Measurements from ENCODE around the gene ATM. TPM values are rescaled to one million over a fixed set of nuclear protein-coding genes. Genes with fewer than 3 reads are reported as not detected.

The ATM gene
- total RNA-seq, 2 donors from 2014 or later = 32.9 to 80.9 TPM

DNA sequence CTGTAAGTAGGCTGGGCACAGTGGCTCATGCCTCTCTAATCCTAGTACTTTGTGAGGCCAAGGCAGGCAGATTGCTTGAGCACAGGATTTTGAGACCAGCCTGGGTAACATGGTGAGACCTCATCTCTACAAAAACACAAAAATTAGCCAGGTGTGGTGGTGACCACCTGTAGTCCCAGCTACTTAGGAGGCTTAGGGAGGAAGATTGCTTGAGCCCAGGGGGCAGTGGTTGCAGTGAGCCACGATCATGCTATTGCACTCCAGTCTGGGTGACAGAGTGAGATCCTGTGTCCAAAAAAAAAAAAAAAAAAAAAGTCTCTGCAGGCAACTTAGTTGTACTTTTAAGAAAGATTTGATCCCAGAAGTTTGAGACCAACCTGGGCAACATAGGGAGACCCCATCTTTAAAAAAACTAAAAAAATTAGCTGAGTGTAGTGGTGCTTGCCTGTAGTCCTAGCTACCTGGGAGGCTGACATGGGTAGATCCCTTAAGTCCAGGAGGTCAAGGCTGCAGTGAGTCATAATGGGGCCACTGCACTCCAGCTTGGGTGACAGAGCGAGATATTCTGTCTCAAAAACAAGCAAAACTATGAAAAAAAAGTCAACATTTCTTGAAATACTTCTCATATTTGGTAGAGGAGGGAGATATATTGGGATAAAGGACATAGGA is 10.5 kb downstream of the ATM start:
- Histone ChIP-seq H3K36me3 (no peaks in the 10 kb centered on the region), H3K27me3 (replicated peaks; ENCODE audit: insufficient read depth) (no peaks in the 10 kb centered on the region), H3K27ac (no peak overlapping the region), H3K9me3 (no peaks in the 10 kb centered on the region), H3K4me1 (replicated peaks) (no peaks in the 10 kb centered on the region), H3K4me3 (no peak overlapping the region)
- 98% methylated on average over 2 of the region's 2 CpGs for WGBS
- DNase-seq (ENCODE audit: low spot score) = no peak
- intact Hi-C loops (cut with DNase I) = no loop called here
- TF ChIP-seq POLR2A (IDR thresholded peaks at IDR 0.05) (no peak), POLR2AphosphoS5 (IDR thresholded peaks at IDR 0.05) (no peak)
- TF ChIP-seq, protein P1, sequence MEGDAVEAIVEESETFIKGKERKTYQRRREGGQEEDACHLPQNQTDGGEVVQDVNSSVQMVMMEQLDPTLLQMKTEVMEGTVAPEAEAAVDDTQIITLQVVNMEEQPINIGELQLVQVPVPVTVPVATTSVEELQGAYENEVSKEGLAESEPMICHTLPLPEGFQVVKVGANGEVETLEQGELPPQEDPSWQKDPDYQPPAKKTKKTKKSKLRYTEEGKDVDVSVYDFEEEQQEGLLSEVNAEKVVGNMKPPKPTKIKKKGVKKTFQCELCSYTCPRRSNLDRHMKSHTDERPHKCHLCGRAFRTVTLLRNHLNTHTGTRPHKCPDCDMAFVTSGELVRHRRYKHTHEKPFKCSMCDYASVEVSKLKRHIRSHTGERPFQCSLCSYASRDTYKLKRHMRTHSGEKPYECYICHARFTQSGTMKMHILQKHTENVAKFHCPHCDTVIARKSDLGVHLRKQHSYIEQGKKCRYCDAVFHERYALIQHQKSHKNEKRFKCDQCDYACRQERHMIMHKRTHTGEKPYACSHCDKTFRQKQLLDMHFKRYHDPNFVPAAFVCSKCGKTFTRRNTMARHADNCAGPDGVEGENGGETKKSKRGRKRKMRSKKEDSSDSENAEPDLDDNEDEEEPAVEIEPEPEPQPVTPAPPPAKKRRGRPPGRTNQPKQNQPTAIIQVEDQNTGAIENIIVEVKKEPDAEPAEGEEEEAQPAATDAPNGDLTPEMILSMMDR (IDR thresholded peaks at IDR 0.05) = no peak

DNA sequence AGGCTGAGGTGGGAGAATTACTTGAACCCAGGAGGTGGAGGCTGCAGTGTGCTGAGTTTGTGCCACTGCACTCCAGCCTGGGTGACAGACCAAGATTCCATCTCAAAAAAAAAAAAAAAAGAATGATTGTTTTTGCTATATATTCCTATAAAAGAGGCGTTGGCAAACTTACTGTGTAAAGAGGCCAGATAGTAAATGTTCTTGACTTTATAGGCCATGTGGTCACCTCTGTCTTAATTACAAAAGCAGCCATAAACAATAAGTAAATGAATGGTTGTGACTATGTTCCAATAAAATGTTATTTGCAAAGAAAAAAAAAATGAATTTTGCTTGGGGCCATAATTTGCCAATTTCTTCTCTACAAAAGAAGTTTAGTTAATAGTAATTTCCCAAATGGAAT is 12.3 kb downstream of the ATM start:
- Histone ChIP-seq H3K36me3 (no peaks in the 10 kb centered on the region), H3K9me3 (no peaks in the 10 kb centered on the region), H3K4me1 (replicated peaks) (no peaks in the 10 kb centered on the region), H3K4me3 (no peak overlapping the region), H3K27ac (no peak overlapping the region), H3K27me3 (replicated peaks; ENCODE audit: insufficient read depth) (no peaks in the 10 kb centered on the region)
- WGBS = 44% methylated on average over 1 of the region's 1 CpG
- intact Hi-C loops (cut with DNase I) = no loop called here
- no peak for DNase-seq (ENCODE audit: low spot score)
- TF ChIP-seq POLR2A (IDR thresholded peaks at IDR 0.05) (no peak), POLR2AphosphoS5 (IDR thresholded peaks at IDR 0.05) (peak; percentile 43)
- TF ChIP-seq, protein P1 (IDR thresholded peaks at IDR 0.05) = no peak

DNA sequence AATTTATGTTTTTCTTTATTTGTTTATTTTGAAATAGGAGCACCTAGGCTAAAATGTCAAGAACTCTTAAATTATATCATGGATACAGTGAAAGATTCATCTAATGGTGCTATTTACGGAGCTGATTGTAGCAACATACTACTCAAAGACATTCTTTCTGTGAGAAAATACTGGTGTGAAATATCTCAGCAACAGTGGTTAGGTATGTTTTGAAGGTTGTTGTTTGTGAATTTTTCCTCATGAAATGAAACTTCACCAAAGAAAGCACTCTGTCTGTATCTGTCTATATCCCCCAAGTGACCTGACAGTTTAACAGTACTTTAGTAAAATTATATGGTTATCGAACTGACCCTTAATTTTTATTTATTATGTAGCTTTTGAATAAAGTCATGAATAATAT is 12.8 kb downstream of the ATM start:
- no peak for DNase-seq (ENCODE audit: low spot score)
- TF ChIP-seq POLR2AphosphoS5 (IDR thresholded peaks at IDR 0.05) (no peak), POLR2A (IDR thresholded peaks at IDR 0.05) (no peak)
- TF ChIP-seq, protein P1 (IDR thresholded peaks at IDR 0.05) = no peak
- intact Hi-C loops (cut with DNase I) = no loop called here
- Histone ChIP-seq H3K27ac (no peak overlapping the region), H3K4me1 (replicated peaks) (no peaks in the 10 kb centered on the region), H3K4me3 (no peak overlapping the region), H3K36me3 (no peaks in the 10 kb centered on the region), H3K27me3 (replicated peaks; ENCODE audit: insufficient read depth) (no peaks in the 10 kb centered on the region), H3K9me3 (no peaks in the 10 kb centered on the region)
- 90% methylated on average over 2 of the region's 2 CpGs for WGBS

DNA sequence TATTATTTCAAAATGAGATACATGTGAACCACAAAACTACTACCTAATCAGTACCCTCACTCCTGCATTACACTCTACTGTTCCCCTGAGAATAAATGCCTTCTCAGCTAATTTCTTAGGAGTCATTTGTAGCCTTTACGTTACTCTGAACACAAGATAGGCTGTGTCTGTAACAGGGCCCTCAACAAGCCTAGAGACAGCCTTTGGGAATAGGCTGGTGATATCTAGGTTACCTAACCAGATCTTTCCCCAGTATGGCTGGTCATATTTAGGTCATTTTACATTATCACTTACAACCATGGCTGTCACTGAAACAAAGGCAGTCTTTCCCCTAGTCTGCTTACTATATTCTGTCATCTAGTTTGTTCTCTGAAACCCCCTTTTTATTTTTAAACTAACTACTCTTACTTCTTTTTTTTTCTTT is 14.2 kb downstream of the ATM start:
- intact Hi-C loops (cut with DNase I) = no loop called here
- Histone ChIP-seq H3K4me1 (replicated peaks) (no peaks in the 10 kb centered on the region), H3K9me3 (no peaks in the 10 kb centered on the region), H3K27me3 (replicated peaks; ENCODE audit: insufficient read depth) (no peaks in the 10 kb centered on the region), H3K4me3 (no peak overlapping the region), H3K36me3 (no peaks in the 10 kb centered on the region), H3K27ac (no peak overlapping the region)
- TF ChIP-seq, protein P1 (IDR thresholded peaks at IDR 0.05) = no peak
- TF ChIP-seq POLR2AphosphoS5 (IDR thresholded peaks at IDR 0.05) = no peak
- no peak for TF ChIP-seq POLR2A (IDR thresholded peaks at IDR 0.05)
- 100% methylated on average over 1 of the region's 1 CpG for WGBS
- DNase-seq (ENCODE audit: low spot score) = no peak

DNA sequence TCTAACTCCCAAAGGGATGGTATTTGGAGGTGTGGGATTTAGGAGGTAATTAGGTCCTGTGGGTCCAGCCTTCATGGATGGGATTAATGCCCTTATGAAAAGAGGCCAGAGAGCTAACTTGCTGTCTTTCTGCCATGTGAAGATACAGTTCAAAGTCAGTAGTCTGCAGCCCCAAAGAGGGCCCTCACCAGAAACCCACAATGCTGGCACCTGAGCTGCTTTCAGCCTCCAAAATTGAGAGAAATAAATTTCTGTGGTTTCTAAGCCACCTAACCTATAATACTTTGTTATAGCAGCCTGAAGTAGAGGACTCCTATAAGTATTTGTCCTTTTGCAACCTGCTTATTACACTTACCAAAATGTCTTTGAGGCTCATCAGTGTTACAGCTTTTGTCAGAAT is 16.2 kb downstream of the ATM start:
- H3K4me3 ChIP-seq = no peak overlapping the region
- TF ChIP-seq POLR2AphosphoS5 (IDR thresholded peaks at IDR 0.05) (no peak), POLR2A (IDR thresholded peaks at IDR 0.05) (no peak)
- TF ChIP-seq, protein P1 (IDR thresholded peaks at IDR 0.05) = no peak
- no peaks in the 10 kb centered on the region for H3K27me3 ChIP-seq (replicated peaks; ENCODE audit: insufficient read depth)
- DNase-seq (ENCODE audit: low spot score) = no peak
- no peaks in the 10 kb centered on the region for H3K36me3 ChIP-seq
- intact Hi-C loops (cut with DNase I) = no loop called here
- H3K27ac ChIP-seq = no peak overlapping the region
- no peaks in the 10 kb centered on the region for H3K9me3 ChIP-seq
- no peaks in the 10 kb centered on the region for H3K4me1 ChIP-seq (replicated peaks)
